ENCODE results near the gene ZNF785.

GRCh38 chr16:30633526-30633925 is 48.0 kb upstream of the ZNF785 start:
- TF ChIP-seq POLR2A (IDR thresholded peaks at IDR 0.05; ENCODE audit: low read length) (no peak), GATA1 (IDR thresholded peaks at IDR 0.05; ENCODE audit: low read depth, low read length) (no peak)
